ENCODE data around the gene ETV6.
"Not testable (repeated sequence)": the region's sequence is repeated elsewhere in the genome, so short reads cannot be mapped to it uniquely, and the experiment has no call there.

ETV6 gene

DNA sequence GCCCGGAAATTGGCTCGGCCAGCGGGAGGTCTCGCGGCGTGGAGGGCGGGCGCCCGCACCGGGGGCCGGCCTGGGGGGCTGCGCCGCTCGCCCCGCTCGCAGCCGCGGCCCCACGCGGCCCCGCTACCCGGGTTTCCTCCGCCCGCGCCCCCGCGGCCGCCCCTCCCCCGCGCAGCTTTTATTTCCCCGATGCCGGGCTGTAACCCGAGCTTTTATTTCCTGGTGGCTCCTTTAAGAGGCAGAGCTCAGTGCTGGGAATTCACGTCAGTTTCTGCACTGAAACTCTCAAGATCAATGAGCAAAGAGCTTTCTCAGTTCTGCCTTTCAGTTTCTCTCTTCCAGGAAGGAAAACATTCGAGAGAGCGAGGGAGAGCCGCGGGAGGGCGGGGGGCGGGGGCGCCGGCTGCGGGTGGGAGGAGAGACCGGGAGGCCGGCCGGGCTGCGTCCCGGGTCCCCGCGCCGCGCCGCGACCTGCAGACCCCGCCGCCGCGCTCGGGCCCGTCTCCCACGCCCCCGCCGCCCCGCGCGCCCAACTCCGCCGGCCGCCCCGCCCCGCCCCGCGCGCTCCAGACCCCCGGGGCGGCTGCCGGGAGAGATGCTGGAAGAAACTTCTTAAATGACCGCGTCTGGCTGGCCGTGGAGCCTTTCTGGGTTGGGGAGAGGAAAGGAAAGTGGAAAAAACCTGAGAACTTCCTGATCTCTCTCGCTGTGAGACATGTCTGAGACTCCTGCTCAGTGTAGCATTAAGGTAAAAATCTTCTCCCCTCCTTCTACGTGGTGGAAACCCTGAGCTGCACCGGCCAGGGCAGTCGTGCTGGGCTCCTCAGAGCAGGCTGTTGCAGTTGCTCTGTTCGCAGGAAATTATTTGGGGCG lies at the start of gene ETV6:
Gene ETV6 (plus strand): TSS at position 262 of the 873 bp plus-strand sequence. CDS start 454 bp downstream, at position 716.
- DNase-seq, result peak; percentile 68 to 82

- no peak for DNase-seq
Measured at GRCh38 chr12:11600199-11600598, 49.3 kb upstream of the ETV6 start.

GRCh38 chr12:11601647-11602046 lies 47.8 kb upstream of the ETV6 start:
- DNase-seq, result no peak

GRCh38 chr12:11607313-11608081 lies 42.0 kb upstream of the ETV6 start:
- DNase-seq, result no peak

GRCh38 chr12:11609045-11609444 lies 40.4 kb upstream of the ETV6 start:
- DNase-seq, result no peak

DNA sequence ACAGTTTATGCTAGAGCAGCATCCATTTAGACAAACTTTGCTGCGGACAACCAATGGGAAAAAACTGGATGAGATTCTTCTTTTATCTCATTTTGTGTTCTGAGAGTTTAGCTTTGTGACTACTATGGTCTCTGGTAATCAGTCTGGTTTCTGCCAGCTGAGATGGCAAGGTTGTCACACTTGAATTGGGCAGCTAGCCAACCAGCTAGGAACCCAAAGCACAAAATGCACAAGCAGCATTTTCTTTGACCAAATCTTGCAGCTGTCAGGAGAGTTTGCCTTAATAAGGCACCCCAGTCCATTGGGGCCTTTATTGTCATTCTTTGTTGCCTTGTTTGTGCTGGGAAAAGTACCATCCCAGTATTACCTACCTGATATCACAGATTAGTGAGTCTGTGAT lies 34.0 kb upstream of the ETV6 start:
- DNase-seq, result no peak

- DNase-seq, result no peak
Measured at GRCh38 chr12:11618046-11618445, 31.4 kb upstream of the ETV6 start.

DNA sequence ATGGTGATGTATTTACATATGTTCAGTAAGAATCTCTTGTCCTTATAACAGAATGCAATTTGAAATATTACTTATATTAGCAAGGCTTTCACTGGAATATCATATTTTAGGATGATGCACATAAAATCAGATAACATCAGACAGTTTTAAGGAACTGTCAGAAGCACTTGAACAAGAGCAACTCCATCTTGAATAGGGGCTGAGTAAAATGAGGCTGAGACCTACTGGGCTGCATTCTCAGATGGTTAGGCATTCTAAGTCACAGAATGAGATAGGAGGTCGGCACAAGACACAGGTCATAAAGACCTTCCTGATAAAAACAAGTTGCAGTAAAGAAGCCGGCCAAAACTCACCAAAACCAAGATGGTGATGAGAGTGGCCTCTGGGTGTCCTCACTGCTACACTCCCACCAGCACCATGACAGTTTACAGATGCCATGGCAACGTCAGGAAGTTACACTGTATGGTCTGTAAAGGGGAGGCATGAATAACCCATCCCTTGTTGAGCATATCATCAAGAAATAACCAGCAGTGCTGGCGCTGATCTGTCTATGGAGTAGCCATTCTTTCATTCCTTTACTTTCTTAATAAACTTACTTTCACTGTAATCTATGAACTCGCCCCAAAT lies 27.6 kb upstream of the ETV6 start:
- DNase-seq, result peak in 1 of 2 experiments; percentile 22

GRCh38 chr12:11622876-11623281 lies 26.6 kb upstream of the ETV6 start:
- DNase-seq, result no peak

DNA sequence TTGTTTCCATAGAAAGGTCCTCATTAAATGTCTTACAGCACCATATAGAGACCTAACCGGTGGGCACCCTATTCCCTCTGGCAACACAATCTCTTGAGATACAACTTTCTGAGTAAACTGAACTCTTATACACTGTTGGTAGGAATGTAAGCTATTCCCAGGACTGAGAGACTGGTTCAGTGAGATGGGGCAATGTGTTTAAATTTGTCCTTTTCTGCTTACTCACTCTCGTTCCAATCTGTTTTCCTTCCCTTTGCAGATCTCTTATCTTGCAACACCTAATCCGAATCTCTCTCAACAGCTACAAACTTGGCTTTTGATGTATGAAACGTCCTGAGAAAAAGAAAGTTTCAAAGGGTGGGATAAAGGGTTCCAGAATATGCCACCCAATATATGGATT lies 26.1 kb upstream of the ETV6 start:
- DNase-seq, result no peak

GRCh38 chr12:11624116-11624515 lies 25.4 kb upstream of the ETV6 start:
- DNase-seq, result no peak

- DNase-seq, result not testable (repeated sequence)
Measured at GRCh38 chr12:11627709-11628108, 21.8 kb upstream of the ETV6 start.

- DNase-seq, result no peak
Measured at GRCh38 chr12:11628353-11628752, 21.1 kb upstream of the ETV6 start.

- DNase-seq, result peak in 1 of 2 experiments; percentile 48
Measured at GRCh38 chr12:11630046-11630706, 19.3 kb upstream of the ETV6 start.

DNA sequence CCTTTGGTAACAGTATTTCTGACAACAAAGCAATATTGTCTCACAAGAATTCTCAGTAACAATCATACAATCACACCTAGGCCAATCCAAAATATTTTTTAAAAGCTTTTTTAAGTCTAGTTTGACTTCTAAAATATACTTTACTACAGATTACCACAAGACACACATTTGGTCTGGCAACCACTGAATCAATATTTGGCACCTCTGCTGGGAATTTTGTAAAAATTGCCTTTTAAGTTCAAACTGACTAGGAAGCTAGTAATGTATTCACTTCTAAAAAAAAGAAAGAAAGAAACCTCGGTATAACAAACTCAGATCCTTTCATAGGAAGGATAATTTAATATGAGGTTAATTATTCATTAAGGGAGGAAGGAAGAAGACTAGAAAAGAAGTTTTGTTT lies 18.2 kb upstream of the ETV6 start:
- no peak for DNase-seq

DNA sequence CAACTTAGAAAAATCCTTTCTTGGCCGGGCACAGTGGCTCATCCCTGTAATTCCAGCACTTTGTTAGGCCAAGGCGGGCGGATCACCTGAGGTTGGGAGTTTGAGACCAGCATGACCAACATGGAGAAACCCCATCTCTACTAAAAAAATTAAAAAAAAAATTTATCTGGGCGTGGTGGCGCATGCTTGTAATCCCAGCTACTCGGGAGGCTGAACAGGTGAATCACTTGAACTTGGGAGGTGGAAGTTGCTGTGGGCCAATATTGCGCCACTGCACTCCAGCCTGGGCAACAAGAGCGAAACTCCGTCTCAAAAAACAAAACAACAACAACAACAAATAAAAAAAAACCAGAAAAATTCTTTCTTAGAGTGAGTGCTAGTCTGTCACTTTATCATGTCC lies 17.6 kb upstream of the ETV6 start:
- not testable (repeated sequence) for DNase-seq

GRCh38 chr12:11633968-11634367 lies 15.5 kb upstream of the ETV6 start:
- no peak for DNase-seq

- DNase-seq, result no peak
Measured at GRCh38 chr12:11635341-11635740, 14.1 kb upstream of the ETV6 start.

- no peak for DNase-seq
Measured at GRCh38 chr12:11638315-11638916, 11.1 kb upstream of the ETV6 start.

DNA sequence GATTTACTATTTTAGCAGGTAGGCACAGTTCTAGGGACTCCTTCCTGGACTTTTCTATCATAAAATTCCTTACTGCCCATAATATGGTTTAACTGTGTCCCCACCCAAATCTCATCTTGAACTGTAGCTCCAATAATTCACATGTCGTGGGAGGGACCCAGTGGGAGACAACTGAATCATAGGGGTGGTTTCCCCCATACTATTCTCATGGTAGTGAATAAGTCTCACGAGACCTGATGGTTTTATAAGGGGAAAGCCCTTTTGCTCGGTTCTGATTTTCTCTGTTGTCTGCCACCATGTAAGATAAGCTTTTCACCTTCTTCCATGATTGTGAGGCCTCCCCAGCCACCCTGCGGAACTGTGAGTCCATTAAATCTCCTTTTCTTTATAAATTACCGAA lies 10.0 kb upstream of the ETV6 start:
- no peak for DNase-seq

- no peak for DNase-seq
Measured at GRCh38 chr12:11641522-11641921, 8.0 kb upstream of the ETV6 start.

- DNase-seq, result no peak
Measured at GRCh38 chr12:11642785-11643184, 6.7 kb upstream of the ETV6 start.

DNA sequence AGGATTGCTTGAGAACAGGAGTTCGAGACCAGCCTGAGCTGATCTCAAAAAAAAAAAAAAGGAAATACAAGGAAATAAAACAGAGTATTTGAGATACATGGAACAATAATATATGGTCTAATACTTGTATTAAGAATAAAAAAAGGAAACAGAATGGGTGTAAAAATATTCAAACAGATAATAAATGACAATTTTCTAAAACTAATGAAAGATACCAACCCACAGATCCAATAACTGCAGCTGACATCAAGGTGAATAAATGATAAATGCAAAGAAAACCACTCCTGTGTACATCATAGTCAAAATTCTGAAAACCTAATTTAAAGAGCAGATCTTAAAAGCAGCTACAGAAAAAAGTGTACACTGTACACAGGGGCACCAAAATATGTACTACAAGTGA lies 4.1 kb upstream of the ETV6 start:
- DNase-seq, result no peak

All from NCI-H2081 (cell line).